H1 (cell line): ENCODE data around the gene IQCM. TPM values are rescaled to one million over a fixed set of nuclear protein-coding genes. Genes with fewer than 3 reads are reported as not detected.
A peak's percentile ranks its signal among the peaks of the same experiment; 100 is the strongest.

Source experiments
- CTCF ChIA-PET: fragments of 300-600 bp; sonication (Branson Sonifier 250); formaldehyde crosslinking; loops from one replicate; lab custom pipeline; 2021; ENCODE audit not compliant: partially characterized antibody; lab: Charles Lee
- POLR2A ChIA-PET: fragments of 300-600 bp; sonication (Branson Sonifier 250); formaldehyde crosslinking; loops from one replicate; lab custom pipeline; 2021; ENCODE audit warnings: inconsistent platforms; ENCODE audit not compliant: partially characterized antibody; lab: Charles Lee
- DNase-seq, 2 experiments: peaks; one replicate each; pipeline versions ENCODE4 v3.0.0 to v3.0.0-alpha.2; 2010 to 2022; ENCODE audit warnings: low spot score in 2 of 2, low read depth in 1 of 2, mixed read lengths in 1 of 2
- FAIRE-seq: peaks from 2 replicates; lab custom pipeline; 2011; peaks lifted over from hg19 to GRCh38; lab: Jason Lieb, UNC
- H2AFZ ChIP-seq: 2 replicates; pipeline ENCODE4 v1.8.1; 2012; ENCODE audit warnings: low read length, inconsistent platforms
- H2AK5ac ChIP-seq: 2 replicates; pipeline ENCODE4 v1.6.1; 2013; ENCODE audit warnings: low read depth, low read length
- H2BK120ac ChIP-seq: replicated peaks from 2 replicates; pipeline ENCODE3; 2013; ENCODE audit warnings: low read depth, low read length, inconsistent platforms
- H2BK12ac ChIP-seq: 2 replicates; pipeline ENCODE4 v1.6.1; 2013; ENCODE audit warnings: low read depth, low read length
- H2BK15ac ChIP-seq: 2 replicates; pipeline ENCODE4 v1.6.1; 2013; ENCODE audit warnings: low read length
- H2BK20ac ChIP-seq: 2 replicates; pipeline ENCODE4 v1.6.1; 2013; ENCODE audit warnings: low read length
- H2BK5ac ChIP-seq: 2 replicates; pipeline ENCODE4 v1.6.1; 2013; ENCODE audit warnings: low read depth, low read length
- H3K14ac ChIP-seq: 2 replicates; pipeline ENCODE4 v1.6.1; 2013; ENCODE audit warnings: inconsistent platforms; ENCODE audit not compliant: insufficient read length
- H3K18ac ChIP-seq: 2 replicates; pipeline ENCODE4 v1.6.1; 2013; ENCODE audit warnings: low read length; ENCODE audit errors: extremely low read depth
- H3K23ac ChIP-seq: 2 replicates; pipeline ENCODE4 v1.6.1; 2013; ENCODE audit warnings: inconsistent platforms; ENCODE audit not compliant: insufficient read length
- H3K23me2 ChIP-seq: 2 replicates; pipeline ENCODE4 v1.6.1; 2013; ENCODE audit warnings: low read depth, low read length
- H3K27ac ChIP-seq: 2 replicates; pipeline ENCODE4 v1.6.1; 2011; ENCODE audit warnings: low read depth, low read length, inconsistent platforms
- H3K27me3 ChIP-seq, 4 experiments: replicated peaks in 1 of 4; 1 replicate in 1 of 4; 2 replicates in 3 of 4; pipeline versions ENCODE4 v1.6.1 to v1.8.1; 2011 to 2013; ENCODE audit warnings: low read length in 3 of 4, mild to moderate bottlenecking in 3 of 4, inconsistent platforms in 2 of 4, mixed read lengths in 2 of 4, moderate library complexity in 1 of 4; ENCODE audit not compliant: control insufficient read depth in 3 of 4, insufficient read depth in 3 of 4; ENCODE audit errors: extremely low read depth in 1 of 4
- H3K36me3 ChIP-seq, 4 experiments: 2 replicates each; pipeline versions ENCODE4 v1.6.1 to v1.8.1; 2011 to 2013; ENCODE audit warnings: mild to moderate bottlenecking in 4 of 4, low read length in 3 of 4, moderate library complexity in 2 of 4, control low read depth in 1 of 4, inconsistent platforms in 1 of 4; ENCODE audit not compliant: insufficient read depth in 4 of 4, control insufficient read depth in 2 of 4
- H3K4ac ChIP-seq: replicated peaks from 2 replicates; pipeline ENCODE3; 2013; ENCODE audit warnings: low read length, low read depth, mixed read lengths, inconsistent platforms; ENCODE audit not compliant: insufficient read length
- H3K4me1 ChIP-seq, 4 experiments: replicated peaks in 1 of 4; 1 replicate in 1 of 4; 2 replicates in 3 of 4; pipeline versions ENCODE4 v1.6.1 to v1.8.1; 2011 to 2013; ENCODE audit warnings: low read length in 3 of 4, inconsistent platforms in 2 of 4, mixed read lengths in 1 of 4; ENCODE audit not compliant: insufficient read depth in 4 of 4, control insufficient read depth in 3 of 4
- H3K4me2 ChIP-seq, 2 experiments: 2 replicates each; pipeline versions ENCODE4 v1.6.1 to v1.8.1; 2011 to 2013; ENCODE audit warnings: low read depth in 2 of 2, low read length in 2 of 2, control low read depth in 1 of 2, inconsistent platforms in 1 of 2, mild to moderate bottlenecking in 1 of 2; ENCODE audit not compliant: insufficient read depth in 1 of 2
- H3K4me3 ChIP-seq, 4 experiments: fragments of 200-600, 300-600 bp in 1 of 4; sonication (generic), shearing (Covaris generic), sonication (Bioruptor Twin) in 1 of 4; 2 replicates each; pipeline versions ENCODE4 v1.5.1 to v1.8.1; 2011 to 2016; ENCODE audit warnings: low read length in 4 of 4, low read depth in 3 of 4, control low read depth in 2 of 4, inconsistent platforms in 2 of 4, mild to moderate bottlenecking in 2 of 4, mixed read lengths in 1 of 4, moderate library complexity in 1 of 4; ENCODE audit not compliant: insufficient read depth in 2 of 4; ENCODE audit errors: extremely low read depth in 1 of 4
- H3K56ac ChIP-seq: replicated peaks from 2 replicates; pipeline ENCODE3; 2013; ENCODE audit warnings: low read depth, mild to moderate bottlenecking, mixed read lengths, low read length, inconsistent platforms; ENCODE audit not compliant: insufficient read length
- H3K79me1 ChIP-seq: 2 replicates; pipeline ENCODE4 v1.6.1; 2013; ENCODE audit warnings: low read depth, low read length, control low read depth
- H3K79me2 ChIP-seq, 2 experiments: 2 replicates each; pipeline versions ENCODE4 v1.6.1 to v1.8.1; 2012 to 2013; ENCODE audit warnings: low read length in 2 of 2, mild to moderate bottlenecking in 2 of 2, inconsistent platforms in 1 of 2; ENCODE audit not compliant: insufficient read depth in 2 of 2, control insufficient read depth in 1 of 2
- H3K9ac ChIP-seq, 4 experiments: replicated peaks in 1 of 4; 1 replicate in 1 of 4; 2 replicates in 3 of 4; pipeline versions ENCODE4 v1.6.1 to v1.8.1; 2011 to 2013; ENCODE audit warnings: low read depth in 3 of 4, low read length in 3 of 4, control low read depth in 2 of 4, mild to moderate bottlenecking in 2 of 4, moderate library complexity in 2 of 4, inconsistent platforms in 1 of 4; ENCODE audit errors: extremely low read depth in 1 of 4
- H3K9me3 ChIP-seq, 2 experiments: 2 replicates each; pipeline versions ENCODE4 v1.6.1 to v1.8.1; 2012 to 2013; ENCODE audit warnings: mild to moderate bottlenecking in 2 of 2, moderate library complexity in 2 of 2, control low read depth in 1 of 2, inconsistent platforms in 1 of 2, low read depth in 1 of 2, low read length in 1 of 2, mixed read lengths in 1 of 2; ENCODE audit not compliant: insufficient read depth in 2 of 2
- H4K20me1 ChIP-seq, 2 experiments: replicated peaks in 1 of 2; 2 replicates each; pipeline versions ENCODE3 to v1.8.1; 2011 to 2013; ENCODE audit warnings: inconsistent platforms in 2 of 2, low read length in 2 of 2, mild to moderate bottlenecking in 1 of 2; ENCODE audit not compliant: insufficient read depth in 2 of 2, control insufficient read depth in 1 of 2
- H4K5ac ChIP-seq: 2 replicates; pipeline ENCODE4 v1.6.1; 2013; ENCODE audit warnings: low read length, low read depth, mixed read lengths, inconsistent platforms; ENCODE audit not compliant: insufficient read length
- H4K8ac ChIP-seq: 2 replicates; pipeline ENCODE4 v1.8.0; 2013; ENCODE audit warnings: mild to moderate bottlenecking, moderate library complexity, low read length, inconsistent platforms; ENCODE audit not compliant: insufficient read depth; ENCODE audit errors: extremely low read depth
- H4K91ac ChIP-seq: replicated peaks from 2 replicates; pipeline ENCODE3; 2013; ENCODE audit warnings: low read length, mixed read lengths, inconsistent platforms; ENCODE audit not compliant: insufficient read length
- BRCA1 ChIP-seq: IDR thresholded peaks from 2 replicates; pipeline ENCODE4 v1.6.1; 2012; ENCODE audit warnings: low read depth, low read length, improper control_type of control experiment
- CBX5 ChIP-seq: fragments of 300-800, 300-1000 bp; sonication (generic); IDR thresholded peaks from 2 replicates; pipeline ENCODE4 v1.7.1; 2016; ENCODE audit warnings: antibody characterized with exemption, low read length, low read depth
- POLR2AphosphoS5 ChIP-seq: IDR thresholded peaks from 2 replicates; pipeline ENCODE4 v1.6.1; 2011; ENCODE audit warnings: low read depth, low read length
- RBBP5 ChIP-seq: IDR thresholded peaks from 2 replicates; pipeline ENCODE4 v1.7.1; 2012; ENCODE audit warnings: low read depth, mild to moderate bottlenecking, inconsistent platforms, low read length, moderate library complexity, borderline replicate concordance
- SIN3A ChIP-seq, 2 experiments: IDR thresholded peaks in 1 of 2; conservative IDR thresholded peaks in 1 of 2; 2 replicates each; pipeline ENCODE4 v1.6.1; 2011 to 2012; ENCODE audit warnings: low read length in 2 of 2, improper control_type of control experiment in 1 of 2, low read depth in 1 of 2, mild to moderate bottlenecking in 1 of 2
- TAF7 ChIP-seq: optimal IDR thresholded peaks from 2 replicates; pipeline ENCODE3; 2011; ENCODE audit warnings: low read depth, mild to moderate bottlenecking, inconsistent platforms, low read length, moderate library complexity, borderline replicate concordance
- YY1 ChIP-seq: IDR thresholded peaks from 2 replicates; pipeline ENCODE4 v1.6.1; 2011; ENCODE audit warnings: low read depth, mild to moderate bottlenecking, low read length
- WGBS, 2 experiments: shearing (Covaris generic) in 1 of 2; methylation state at CpG; one replicate each; pipeline versions ENCODE4 v1.1.6 to v1.1.7; 2013 to 2015; ENCODE audit warnings: low lambda C conversion rate in 2 of 2, mixed read lengths in 2 of 2, inconsistent platforms in 1 of 2, low coverage in 1 of 2, missing lambda C conversion rate in 1 of 2; ENCODE audit not compliant: insufficient replicate concordance in 2 of 2, insufficient coverage in 1 of 2, insufficient read length in 1 of 2; ENCODE audit errors: extremely low coverage in 1 of 2, missing lambda C conversion rate in 1 of 2; 5-methylcytosine and 5-hydroxymethylcytosine counted together
- polyA plus RNA-seq, 7 experiments: library from polyadenylated mRNA; depleted of rRNA in 3 of 7; stranded (reverse) in 5 of 7; unstranded in 2 of 7; fragments of >200 nt in 5 of 7; fragments of 200-250 nt in 2 of 7; gene quantifications; 1 replicate in 5 of 7; 2 replicates in 1 of 7; 4 replicates in 1 of 7; pipeline versions ENCODE4 v1.2.1 to v1.2.3, GENCODE V29; 2011 to 2013; ENCODE audit warnings: missing spikeins in 2 of 7, mixed read lengths in 2 of 7
- total RNA-seq: library from RNA; stranded (reverse); fragmentation: NEBNext Ultra II Directional; extraction: Animal tissue kit (Norgen Biotek cat#: 25700); gene quantifications from 2 replicates; pipeline ENCODE4 v1.2.1, GENCODE V29; 2021

Gene IQCM
- total and polyA plus RNA-seq, 2 of the 8 experiments (the other 6 are each of a cell fraction or from before 2014, with no cell fraction given) = not detected

- no peaks in the 10 kb centered on the region for H4K20me1 ChIP-seq
- H3K23ac ChIP-seq = no peak overlapping the region
- H3K9me3 ChIP-seq = peaks cover 22 to 26% of the 10 kb centered on the region in 2 experiments
- ChIA-PET CTCF (no interaction called here), POLR2A (no interaction called here)
- H2AK5ac ChIP-seq = no peak overlapping the region
- no peak overlapping the region for H3K14ac ChIP-seq
- no peak overlapping the region for H3K18ac ChIP-seq
- no peak overlapping the region for H2AFZ ChIP-seq
- no peak overlapping the region for H2BK20ac ChIP-seq
- H4K8ac ChIP-seq = no peak overlapping the region
- 94% methylated on average over 1 of the region's 1 CpG; no CpG with 5 or more reads in 1 of the 2 experiments for WGBS, 2 experiments
- no peaks in the 10 kb centered on the region for H3K36me3 ChIP-seq
- H3K23me2 ChIP-seq = no peaks in the 10 kb centered on the region
- H4K5ac ChIP-seq = no peak overlapping the region
- H3K4ac ChIP-seq = no peak overlapping the region
- H2BK5ac ChIP-seq = no peak overlapping the region
- no peak for DNase-seq
- H2BK12ac ChIP-seq = no peak overlapping the region
- H4K91ac ChIP-seq = no peak overlapping the region
- no peak overlapping the region for H3K27ac ChIP-seq
- H3K4me2 ChIP-seq = no peak overlapping the region
- H3K4me3 ChIP-seq = no peak overlapping the region
- H2BK120ac ChIP-seq = no peak overlapping the region
- H3K27me3 ChIP-seq = no peaks in the 10 kb centered on the region
- no peaks in the 10 kb centered on the region for H3K79me2 ChIP-seq
- H3K9ac ChIP-seq = no peak overlapping the region
- H3K56ac ChIP-seq = no peak overlapping the region
- no peak overlapping the region for H2BK15ac ChIP-seq
- H3K4me1 ChIP-seq = no peaks in the 10 kb centered on the region
- TF ChIP-seq SIN3A (conservative IDR thresholded peaks at IDR 0.05 in 1 of 2, IDR thresholded peaks at IDR 0.05 in 1 of 2; ENCODE audit: low read depth in 1 of 2, low read length in 2 of 2) = no peak
- TF ChIP-seq POLR2AphosphoS5 = no peak
- no peak for TF ChIP-seq RBBP5
- TF ChIP-seq BRCA1 = no peak
- TF ChIP-seq YY1 = peak; percentile 13; the same call in 1 of the 2 replicates
- TF ChIP-seq TAF7 = no peak
- TF ChIP-seq CBX5 = no peak
- no peak for FAIRE-seq
- no peaks in the 10 kb centered on the region for H3K79me1 ChIP-seq
These were observed 493.4 kb downstream of the IQCM start for GRCh38 chr4:149322203-149322602.
